GM21515 (cell line): ENCODE measurements around the gene NECAB2.

Source experiments
- ATAC-seq: cut with Tn5 transposase; IDR thresholded peaks from one replicate; pipeline ENCODE4 v1.9.1; 2021; ENCODE audit not compliant: unreplicated experiment

The NECAB2 gene

DNA sequence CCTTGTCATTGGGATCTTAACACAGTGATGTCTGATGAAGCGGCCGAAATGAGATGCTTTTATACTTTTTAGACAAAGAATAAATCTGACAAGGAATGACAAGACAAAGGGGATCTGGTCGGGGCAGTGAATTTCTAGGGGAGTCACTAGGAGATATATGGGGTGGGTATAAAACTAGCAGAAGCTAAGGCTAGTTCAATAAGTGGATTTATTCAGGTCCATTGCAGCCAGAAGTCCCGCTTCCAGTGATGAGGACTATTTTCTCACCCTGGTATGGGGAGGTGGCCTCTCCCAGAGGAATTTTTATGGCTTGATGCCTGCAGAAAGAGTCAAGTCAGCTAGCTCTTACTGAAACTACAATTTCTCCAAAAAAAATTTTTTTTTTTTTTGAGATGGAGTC, 50.7 kb downstream of the NECAB2 start:
- ATAC-seq: no peak

DNA sequence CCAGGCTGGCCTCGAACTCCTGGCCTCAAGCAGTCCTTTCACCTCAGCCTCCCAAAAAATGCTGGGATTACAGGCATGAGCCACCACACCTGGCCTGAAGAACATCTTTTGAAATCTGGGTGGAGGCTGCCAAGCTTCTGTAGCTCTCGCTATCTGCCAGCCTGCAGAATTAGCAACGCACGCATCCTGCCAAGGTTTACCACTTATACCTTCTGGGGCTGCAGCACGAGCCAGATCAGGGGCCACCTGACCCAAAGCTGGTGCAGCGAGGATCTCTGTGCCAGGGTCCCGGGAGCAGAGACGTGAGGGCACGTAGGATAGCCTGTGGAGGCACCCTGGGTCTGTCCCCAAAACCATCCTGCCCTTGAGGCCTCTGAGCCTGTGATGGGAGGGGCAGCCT, 52.3 kb downstream of the NECAB2 start:
- no peak for ATAC-seq

DNA sequence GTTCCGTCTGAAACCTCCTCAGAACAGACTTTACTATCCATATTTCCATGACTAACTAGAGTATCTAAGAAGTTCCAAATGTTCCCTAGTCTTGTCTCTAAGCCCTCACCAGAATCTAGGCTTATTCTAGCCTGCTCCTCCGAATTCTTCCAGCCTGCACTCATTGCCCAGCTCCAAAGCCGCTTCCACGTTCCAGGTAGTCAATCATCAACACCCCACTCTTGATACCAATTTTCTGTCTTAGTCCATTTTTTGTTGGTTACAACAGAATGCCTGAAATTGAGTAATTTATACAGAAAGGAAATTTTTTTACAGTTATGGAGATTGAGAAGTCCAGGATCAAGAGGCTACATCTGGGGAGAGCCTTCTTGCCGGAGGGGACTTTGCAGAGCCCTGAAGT, 53.4 kb downstream of the NECAB2 start:
- no peak for ATAC-seq

DNA sequence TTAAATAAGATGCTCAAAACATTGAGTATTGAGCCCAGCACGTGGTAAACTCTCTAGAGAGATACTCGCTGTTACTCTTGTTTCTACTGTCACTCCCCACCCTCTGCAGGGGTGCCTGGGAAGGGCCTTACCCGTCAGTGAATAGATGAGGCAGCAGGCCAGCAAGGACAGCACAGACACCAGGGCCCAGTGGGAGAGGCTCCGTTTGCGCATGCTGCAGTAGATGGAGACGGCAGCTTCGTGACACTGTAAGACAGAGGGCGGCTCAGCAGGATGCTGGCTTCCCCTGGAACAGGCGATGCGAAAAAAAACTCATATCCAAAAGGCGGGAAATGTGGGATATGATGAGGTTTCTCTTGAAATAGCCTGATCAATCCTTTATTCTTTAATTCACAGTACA, 54.6 kb downstream of the NECAB2 start:
- no peak for ATAC-seq

DNA sequence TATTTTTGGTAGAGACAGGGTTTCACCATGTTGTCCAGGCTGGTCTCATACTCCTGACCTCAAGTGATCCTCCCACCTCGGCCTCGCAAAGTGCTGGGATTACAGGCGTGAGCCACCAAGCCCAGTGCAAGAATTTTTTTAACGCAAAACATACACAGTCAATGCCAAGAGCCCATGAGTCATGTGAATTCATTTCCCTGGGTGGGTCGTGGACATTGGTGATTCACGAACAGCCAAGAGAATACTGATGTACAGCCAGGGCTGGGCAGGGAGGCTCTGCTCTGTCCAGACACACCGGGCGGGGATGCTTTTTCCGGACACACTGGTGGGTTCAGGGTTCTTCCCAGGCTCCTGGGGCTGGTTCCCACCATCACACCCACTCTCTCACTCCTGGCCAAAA, 56.8 kb downstream of the NECAB2 start:
- ATAC-seq: no peak

DNA sequence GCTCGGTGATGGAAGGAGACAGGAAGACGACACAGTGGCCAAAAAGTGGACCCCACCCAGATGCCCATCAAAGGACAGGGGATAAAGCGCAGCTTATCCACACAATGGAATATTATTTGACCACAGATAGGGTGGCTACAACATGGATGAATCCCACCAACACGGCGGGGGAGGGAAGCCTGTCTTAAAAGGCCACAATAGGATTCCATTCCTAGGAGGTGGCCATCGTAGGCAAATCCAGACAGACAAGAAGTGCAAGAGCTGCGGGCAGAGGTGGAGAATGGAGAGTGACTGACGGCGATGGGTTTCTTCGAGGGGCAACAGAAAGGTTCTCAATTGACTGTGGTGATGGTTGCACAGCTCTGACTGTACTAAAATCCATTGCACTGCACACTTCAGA, 58.6 kb downstream of the NECAB2 start:
- ATAC-seq: no peak

DNA sequence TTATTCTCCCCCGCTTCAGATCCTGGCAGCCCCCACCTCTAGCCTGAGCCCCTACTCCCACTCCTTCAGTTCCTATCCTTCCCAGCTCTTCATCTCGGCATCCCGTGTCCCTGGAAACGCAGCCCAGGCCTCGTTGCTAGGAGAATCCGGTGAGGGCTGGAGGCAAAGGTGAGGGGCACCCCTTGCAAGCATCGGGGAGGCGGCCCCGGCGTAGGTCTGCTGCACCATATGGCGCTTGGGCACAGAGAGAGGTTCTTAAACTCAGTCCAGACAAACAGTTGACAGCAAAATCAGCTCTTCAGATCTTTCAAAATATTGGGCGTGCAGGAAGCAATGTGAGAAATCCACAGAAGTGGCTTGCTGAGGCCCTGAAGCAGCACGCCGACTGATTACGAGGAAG, 59.6 kb downstream of the NECAB2 start:
- ATAC-seq: no peak

DNA sequence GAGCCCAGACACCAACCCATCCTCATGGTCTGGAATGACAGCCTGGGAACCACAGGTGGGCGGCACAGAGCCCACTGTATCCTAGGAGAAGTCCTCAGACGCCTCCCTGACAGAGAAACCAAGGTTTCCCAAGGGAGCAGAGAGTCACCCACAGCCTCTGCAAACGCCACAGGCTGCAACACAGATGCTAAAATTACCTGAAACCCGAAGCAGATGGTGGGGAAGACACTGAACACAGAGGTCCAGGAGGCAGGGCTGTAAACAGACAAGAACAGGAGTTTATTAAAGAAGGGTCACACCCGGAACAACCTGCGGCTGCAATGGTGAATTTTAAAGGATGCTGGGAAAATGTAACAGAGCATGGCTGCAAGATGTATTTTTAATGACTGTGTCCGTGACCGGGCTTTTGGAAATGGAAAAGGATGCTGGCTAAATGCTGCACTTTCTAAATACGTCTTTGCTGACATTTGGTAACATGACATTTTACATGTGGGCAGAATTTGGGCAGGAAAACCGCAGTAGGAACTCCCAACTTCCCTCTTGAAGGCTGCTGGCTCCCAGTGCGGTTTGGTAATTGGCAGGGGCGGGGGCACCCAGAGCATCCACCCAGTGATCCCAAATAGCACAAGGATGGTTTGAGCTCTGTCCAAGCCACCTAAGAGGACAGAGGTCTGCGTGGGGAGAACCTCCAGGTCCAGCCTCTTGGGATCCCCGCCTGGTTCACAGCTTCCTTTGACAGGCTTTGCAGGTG, 61.4 kb downstream of the NECAB2 start:
- no peak for ATAC-seq

DNA sequence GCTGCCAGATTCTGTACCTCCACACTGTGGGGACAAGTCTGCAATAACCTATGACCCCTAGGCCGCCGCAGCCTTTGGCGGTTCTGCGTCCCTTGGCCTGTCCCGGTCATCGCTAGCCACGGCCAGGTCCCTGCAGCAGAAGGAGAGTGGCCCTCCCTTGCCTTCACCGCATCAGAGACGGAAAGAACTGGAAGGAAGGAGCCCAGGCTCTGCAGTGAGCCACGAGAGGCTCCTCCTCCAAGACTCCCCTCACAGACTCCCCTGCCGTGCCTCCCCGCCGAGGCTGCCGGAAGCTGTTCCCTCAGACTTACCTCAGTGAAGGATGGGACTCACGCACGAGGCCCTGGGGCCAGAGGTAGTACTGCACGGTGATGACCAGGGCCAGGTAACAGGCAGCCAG, 63.5 kb downstream of the NECAB2 start:
- no peak for ATAC-seq

DNA sequence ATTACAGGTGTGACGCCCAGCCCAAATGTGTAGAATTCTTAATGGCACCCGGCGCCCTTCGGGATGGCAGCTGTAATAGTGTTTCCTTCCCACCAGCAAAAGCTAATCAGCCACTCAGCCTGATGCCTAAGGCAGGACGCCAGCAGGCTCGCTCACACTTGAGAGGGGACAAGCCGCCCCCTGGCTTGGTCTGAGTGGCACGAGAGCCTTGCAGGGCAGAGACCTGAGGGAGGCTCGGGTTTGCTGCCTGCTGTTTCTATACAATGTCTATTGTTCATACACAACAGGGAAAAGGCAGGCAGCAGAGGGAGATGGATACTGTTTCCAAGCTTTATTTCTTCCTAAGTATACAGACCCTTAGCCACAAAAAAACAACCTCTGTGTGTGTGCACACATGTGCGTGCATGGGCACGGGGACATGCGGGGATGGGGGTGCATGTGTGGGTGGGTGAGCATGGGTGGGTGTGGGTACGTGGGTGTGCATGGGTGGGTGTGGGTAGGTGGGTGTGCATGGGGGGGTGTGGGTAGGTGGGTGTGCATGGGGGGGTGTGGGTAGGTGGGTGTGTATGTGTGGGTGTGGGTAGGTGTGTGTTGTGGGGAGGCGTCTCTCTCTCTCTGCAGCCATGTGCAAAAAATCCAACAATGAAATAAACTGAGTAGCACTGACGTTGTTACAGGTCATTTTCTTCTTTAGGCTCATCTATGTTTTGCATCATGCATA, 64.6 kb downstream of the NECAB2 start:
- ATAC-seq: no peak

DNA sequence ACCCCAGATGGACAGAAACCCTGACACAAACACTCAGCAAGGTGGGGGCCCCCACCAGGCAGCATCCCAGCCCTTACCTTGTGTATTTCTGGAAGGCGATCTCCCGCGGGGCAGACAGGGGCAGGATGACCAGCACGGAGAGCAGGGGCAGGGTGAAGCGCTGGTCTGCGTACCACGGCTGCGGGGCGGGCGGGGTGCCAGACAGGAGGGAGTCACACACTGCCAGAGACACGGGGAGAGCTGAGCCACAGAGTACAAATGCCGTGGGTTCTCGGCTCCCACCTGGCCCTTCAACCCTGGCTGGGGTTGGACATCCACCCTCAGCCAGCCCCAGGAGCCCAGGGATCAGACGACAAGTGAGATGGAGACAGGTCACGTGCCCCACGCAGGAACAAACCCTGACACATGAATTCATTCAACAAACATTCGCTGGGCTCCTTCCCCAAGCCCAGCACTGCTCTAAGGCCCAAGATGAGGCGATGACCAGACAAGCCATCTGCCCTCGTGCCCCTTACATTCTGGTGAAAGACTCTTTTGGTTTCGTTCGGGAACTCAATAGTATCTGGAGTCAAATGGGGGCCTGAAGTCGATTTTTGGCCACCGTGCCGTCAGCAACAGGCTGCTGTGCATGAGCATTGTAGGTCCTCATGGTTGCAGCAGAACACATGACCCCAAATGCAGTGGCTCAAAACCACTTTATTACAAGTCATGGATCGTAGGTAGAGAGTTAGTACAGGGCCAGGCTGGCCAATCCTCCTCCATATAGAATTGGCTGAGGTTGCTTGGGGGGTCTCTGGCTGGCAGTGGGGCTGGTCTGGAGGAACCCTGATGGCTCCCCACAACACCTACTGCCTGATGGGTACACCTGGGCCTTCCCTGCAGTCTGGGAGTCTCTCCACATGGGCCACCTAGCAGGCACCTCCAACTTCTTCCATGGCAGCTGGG, 65.5 kb downstream of the NECAB2 start:
- ATAC-seq: no peak

DNA sequence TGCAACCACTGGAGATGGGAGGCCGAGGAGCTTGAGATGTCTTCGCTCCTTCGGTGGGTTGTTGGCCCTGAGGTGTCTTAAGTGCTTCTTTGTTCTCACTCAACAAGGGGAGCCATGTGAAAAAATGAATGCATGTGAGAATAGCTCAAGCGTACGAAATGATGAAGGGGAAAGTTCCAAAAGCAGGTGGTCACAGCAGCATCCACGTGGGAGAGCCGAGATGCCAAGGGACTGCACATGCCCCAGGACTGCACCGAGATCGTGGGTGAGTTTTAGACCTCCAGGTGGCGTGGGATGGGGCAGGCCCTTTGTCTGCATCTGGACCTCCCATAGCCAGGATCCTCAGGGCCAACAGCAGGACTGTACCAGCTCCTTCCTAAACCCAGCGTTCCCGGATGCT, 66.5 kb downstream of the NECAB2 start:
- no peak for ATAC-seq

DNA sequence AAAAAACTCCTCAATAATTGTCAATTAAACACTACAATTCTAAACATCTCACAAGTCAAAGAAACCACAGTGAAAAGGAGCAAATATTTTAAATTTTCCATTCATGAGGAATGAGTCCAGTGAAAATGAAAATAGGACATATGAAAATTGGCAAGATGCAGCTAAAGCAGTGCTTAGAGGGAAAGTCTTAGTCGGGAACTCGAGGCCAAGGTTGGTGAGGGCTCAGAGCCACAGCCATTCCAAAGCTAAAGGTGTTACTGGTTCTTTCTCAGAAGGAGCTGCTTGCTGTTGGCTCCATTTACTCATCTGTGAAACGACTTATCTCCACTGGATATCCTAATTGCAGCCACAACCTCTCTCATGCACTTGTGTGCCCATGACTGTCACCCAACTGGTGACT, 68.1 kb downstream of the NECAB2 start:
- no peak for ATAC-seq

DNA sequence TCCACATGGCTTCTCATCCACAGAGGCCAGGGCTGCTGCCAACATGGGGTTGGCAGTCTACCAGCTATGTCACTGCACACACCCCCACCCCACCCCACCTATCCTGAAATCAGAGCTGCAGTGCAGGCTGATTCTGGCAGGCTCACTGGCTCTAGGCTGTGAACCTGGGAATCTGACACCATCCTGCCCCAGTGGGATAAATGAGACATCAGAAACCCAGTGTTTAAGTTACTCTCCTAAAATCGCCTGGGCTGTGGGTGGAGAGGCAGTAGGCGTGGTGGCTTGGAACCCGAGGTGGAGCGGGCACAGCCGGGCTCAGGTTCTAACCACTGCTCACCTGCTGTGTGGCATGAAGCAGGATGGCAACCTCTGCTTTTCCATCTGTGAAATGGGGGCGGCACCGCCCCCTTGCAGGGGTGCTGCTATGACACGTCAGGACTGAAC, 69.0 kb downstream of the NECAB2 start:
- no peak for ATAC-seq

DNA sequence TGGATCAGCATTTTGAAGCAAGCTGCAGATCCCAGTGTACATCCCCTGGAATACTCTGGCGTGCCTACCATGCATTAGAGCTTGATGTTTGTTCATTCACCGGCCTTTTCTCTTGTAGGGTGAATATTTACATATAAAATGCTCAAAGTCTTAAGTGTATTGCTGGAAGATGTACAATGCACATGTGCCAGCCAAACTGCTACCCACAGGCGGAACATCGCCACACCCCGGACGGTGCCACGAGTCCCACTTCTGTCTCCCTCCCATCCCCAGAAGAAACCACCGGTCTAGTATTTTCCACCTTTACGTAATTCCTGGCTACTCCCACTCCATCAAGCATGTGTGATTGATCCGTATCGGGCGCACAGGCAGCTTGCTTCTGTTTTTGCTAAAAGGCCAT, 70.4 kb downstream of the NECAB2 start:
- no peak for ATAC-seq

DNA sequence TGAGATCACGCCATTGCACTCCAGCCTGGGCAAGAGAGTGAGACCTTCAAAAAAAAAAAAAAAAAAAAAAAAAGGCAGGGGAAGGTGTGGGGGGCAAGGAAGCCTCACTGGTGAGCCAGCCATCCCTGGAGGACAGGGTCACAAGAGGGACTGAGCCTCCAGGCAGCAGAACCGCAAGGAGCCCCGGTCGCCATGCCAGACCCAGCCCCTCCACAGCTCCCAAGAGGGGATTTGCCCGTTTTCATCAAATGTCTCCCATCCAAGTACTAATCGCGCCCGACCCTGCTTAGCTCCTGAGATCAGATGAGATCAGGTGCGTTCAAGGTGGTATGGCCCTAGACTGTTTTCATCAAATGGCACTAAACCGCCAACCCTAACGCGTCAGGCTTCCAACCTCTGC, 71.7 kb downstream of the NECAB2 start:
- ATAC-seq: no peak

DNA sequence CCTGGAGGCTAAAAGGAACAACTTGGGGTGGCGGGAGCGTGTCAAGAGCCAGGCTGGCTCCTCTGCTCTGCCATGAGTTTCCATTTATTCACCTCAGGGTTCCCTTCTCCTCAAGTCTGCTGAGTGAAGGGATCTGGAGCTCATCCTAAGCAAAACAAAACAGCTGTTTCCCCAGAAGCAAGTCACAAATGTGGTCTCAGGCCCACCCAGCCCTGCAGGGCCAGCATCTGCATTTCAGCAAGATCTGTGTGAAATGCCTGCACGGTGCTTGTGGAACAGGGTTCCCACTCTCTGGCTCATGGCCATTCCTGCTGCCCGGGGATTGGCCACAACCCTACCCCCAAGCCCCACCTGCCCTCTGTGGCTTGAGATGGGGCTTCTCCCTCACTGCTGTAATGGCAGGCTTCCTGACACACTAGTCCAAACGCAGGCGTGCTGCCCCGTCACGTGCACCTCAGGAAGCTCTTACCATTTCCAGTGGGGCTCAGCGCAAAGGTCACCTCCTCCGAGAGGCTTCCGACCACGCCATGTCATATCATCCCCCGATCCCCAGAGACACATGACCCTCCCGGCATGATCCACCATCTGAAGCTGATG, 72.3 kb downstream of the NECAB2 start:
- ATAC-seq: no peak

DNA sequence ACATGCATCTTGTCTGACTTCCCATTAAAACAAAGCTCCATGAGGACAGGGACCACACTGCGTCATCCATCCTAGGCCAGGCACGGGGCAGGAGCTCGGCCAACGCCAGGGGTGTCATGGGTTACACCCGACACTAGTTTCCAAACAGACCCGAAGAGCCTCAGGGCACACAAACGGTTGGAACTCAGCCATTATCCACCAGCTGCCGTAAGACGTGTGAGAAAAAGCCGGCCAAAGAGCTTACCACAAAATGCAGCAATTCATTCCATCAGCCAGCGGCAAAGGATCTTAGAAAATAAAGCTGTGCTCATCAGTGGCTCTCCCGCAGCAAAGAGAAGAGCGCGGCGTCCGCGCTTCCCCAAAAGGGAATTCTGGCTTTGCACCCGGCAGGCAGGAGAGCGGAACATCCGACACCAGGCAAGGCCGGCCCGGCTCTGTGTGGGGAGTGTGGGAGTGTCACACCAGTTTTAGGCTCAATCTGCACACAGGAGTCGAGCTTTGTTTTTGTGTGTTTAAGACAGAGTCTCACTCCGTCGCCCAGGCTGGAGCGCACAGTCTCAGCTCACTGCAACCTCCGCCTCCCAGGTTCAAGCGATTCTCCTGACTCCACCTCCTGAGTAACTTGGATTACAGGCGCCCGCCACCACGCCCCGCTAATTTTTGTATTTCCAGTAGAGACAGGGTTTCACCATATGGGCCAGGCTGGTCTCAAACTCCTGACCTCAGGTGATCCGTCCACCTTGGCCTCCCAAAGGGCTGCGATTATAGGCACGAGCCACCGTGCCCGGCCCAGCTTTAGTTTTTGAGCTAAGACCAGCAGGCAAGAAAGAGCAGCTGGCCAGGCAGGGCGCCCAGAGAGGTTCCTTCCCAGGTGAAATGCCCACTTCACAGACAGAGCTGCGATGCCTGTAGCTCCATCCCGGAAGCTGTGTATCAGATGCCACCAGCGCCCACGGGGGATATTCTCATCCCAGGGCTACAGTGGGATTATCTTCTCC, 73.1 kb downstream of the NECAB2 start:
- no peak for ATAC-seq

DNA sequence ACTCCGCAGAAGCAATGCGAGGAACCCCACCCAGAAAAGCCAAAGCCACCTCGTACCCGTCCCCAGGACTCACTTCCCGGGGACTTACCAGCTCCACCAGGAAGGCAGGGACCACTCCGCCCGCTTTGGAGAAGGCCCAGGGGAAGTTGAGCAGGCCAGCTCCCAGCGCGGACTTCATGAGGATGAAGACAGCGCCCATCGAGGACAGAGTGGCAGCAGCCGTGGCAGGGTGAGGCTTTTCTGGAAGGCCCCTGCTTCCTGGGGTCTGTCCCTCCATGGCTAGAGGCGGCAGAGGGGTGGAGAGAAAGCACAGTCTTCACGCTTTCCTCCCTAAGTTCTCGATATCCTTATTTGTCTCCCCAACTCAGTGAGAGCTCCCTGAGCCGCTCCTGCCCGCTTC, 73.8 kb downstream of the NECAB2 start:
- ATAC-seq: no peak

DNA sequence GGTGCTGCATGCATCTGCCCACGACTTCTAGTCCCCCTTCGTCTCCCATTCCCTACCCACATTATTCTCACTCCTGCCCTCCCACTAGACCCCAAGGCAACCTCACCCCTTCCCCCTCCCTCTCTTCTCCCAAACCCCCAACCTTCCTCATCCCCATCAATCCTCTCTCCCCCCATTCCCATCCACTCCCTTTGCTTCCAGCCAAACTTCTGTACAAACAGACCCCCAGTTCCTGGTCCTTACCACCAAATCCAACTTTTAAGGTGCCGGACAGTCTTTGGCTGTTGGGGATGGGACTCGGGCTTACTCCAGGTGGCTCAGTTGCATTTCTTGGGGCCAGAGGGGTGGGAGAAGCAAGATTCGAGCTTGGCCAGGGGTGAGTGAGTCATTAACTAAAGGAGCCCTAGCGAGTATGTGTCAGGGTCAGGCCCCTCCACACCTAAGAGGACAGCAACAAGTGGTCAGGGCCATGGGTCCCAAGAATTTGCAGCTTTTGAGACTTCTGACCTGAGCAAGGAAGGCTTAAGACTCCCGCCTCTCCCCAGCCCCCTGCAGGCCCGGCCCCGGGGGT, 74.3 kb downstream of the NECAB2 start, which contains the start of gene SLC38A8:
Gene SLC38A8, minus strand, starts transcription at position 488 of the 571 bp plus-strand sequence. CDS start 638 bp downstream, outside the sequence.
- ATAC-seq: no peak
